GOT3 (cell line): ENCODE results near the gene MYADML2.
"Not testable (repeated sequence)": the region's sequence is repeated elsewhere in the genome, so short reads cannot be mapped to it uniquely, and the experiment has no call there.

ENCODE experiments used
- DNase-seq: peaks from one replicate; lab custom pipeline; 2025; ENCODE audit warnings: mixed read lengths; lab: John Stamatoyannopoulos, UW

Gene MYADML2

DNA sequence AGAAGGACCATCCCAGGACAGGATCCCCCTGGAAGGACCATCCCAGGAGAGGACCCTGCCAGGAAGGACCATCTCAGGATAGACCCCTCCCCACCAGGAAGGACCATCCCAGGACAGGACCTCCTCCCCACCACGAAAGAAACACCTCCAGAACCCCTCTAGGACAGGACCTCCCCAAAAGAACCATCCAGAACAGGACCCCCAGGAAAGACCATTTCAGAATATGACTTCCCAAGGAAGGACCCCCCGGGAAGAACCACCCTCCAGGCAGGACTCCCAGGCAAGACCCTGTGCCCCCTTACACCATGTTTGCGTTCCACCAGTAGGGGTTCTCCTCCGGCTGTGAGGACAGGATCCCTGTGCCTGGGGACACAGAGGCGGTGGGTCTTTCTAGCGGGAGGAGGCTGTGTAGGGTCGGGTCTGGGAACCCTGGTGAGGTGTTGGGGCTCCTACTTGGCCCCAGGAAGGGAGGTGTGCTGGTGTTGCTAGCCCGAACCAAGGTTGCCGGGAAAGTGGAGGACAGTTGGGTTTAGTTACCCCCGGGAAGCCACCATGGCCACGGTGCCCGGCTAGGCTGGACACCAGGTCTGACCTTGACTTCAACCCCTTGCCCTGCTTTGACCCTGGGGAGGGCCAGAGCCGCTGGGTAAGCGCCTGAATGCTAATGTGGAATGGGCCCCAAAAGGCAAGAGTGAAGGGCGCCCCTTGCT, 11.8 kb upstream of the MYADML2 start:
- DNase-seq = no peak

GRCh38 chr17:81957691-81958432, 10.8 kb upstream of the MYADML2 start:
- no peak for DNase-seq

DNA sequence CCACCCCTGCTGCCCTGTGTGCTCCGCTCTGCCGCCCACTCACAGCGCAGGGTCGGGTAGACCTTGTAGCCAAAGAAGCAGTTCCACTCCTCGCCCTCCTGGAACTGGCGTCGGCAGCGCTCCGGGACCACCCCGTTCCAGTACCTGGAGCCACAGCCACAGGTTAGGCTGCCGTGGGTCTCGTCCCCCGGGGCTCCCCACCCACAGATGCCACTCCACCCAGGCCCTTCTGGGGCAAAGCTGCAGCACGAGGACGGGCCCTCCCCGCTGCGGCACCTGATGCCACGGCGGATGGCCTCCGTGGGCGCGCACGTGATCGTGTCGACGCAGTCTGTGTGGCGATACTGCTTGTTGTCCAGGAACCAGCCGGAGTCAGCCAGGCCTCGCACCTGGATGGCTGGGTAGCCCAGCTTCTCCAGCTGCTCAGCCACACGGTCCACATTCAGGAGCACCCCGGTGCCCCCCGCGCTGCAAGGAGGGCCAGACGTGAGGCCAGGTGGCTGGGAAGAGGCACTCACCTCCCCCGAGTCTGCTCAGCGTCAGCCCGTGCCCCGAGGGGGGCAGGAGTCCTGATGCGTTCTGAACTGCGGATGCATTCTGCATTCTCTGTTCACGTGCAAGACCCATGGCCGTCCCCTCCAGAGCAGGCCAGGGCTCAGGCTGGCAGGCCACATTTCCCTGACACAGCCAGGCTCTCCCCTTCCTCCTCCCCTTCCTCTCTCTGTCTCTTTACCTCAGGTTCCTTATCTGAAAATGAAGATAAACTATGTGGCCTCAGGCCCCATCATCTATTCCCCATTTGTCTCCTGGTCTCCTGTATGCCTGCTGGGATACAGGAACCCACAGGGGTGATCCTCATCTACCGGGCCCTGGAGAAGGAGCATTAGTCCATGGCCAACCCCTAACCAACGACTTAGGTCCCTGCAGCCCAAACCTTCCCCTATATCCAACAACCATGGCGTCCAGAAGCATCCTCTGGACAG, 9.9 kb upstream of the MYADML2 start:
- no peak for DNase-seq

- no peak for DNase-seq
Observed at GRCh38 chr17:81955756-81956544, 8.9 kb upstream of the MYADML2 start.

DNA sequence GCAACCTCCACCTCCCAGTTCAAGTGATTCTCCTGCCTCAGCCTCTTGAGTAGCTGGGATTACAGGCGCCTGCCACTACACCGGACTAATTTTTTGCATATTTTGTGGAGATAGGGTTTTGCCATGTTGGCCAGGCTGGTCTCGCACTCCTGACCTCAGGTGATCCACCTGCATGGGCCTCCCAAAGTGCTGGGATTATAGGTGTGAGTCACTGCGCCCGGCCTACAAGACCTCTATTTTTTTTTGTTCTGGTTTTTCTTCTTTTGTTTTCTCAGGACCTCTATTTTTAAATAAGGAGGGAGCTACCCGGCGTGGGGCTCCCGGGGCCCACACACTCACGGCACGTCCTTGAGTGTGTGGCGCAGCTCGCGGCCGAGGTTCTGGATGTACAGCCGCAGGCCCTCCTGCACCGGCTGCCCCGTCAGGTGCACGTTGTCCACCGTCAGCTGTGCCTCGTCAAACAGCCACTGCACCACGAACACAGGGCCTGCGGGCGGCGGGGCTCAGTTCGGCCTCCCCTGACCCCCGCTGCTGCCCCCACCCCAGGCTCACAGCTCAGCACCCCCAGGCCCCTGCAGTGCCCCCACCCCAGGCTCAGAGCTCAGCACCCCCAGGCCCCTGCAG, 8.1 kb upstream of the MYADML2 start:
- no peak for DNase-seq

- DNase-seq = no peak
Observed at GRCh38 chr17:81954131-81955057, 7.4 kb upstream of the MYADML2 start.

DNA sequence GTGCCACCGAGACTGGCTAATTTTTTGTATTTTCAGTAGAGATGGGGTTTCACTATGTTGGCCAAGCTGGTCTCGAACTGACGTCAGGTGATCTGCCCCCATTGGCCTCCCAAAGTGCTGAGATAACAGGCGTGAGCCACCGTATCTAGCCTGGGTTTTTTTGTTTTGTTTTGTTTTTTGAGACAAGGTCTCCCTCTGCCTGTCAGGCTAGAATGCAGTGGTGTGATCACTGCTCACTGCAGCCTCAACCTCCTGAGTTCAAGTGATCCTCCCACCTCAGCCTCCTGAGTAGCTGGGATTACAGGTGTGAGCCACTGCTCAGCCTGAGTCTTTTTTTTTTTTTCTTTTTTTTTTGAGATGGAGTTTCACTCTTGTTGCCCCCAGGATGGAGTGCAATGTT, 6.4 kb upstream of the MYADML2 start:
- DNase-seq = not testable (repeated sequence)

DNA sequence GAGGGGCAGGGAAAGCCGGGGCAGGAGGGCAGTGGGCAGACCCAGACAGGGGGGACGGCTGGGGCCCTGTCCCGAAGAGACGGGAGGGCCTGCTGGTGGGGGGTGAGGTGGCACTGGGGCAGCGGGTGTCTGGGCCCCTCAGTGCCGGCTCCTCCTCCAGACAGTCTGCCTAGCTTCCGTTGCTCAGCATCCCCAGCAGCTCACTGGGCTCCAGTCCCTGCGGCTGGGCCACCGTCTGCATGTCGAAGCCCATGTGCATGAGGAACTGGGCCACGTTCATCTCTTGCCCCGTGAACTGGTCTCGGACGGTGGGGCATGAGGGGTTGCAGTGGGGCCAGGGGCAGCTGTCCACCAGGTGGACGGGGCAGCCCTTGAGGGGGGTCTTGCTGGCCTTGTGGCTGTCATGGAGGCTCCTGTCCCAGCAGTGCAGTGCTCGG, 5.8 kb upstream of the MYADML2 start:
- DNase-seq = no peak

DNA sequence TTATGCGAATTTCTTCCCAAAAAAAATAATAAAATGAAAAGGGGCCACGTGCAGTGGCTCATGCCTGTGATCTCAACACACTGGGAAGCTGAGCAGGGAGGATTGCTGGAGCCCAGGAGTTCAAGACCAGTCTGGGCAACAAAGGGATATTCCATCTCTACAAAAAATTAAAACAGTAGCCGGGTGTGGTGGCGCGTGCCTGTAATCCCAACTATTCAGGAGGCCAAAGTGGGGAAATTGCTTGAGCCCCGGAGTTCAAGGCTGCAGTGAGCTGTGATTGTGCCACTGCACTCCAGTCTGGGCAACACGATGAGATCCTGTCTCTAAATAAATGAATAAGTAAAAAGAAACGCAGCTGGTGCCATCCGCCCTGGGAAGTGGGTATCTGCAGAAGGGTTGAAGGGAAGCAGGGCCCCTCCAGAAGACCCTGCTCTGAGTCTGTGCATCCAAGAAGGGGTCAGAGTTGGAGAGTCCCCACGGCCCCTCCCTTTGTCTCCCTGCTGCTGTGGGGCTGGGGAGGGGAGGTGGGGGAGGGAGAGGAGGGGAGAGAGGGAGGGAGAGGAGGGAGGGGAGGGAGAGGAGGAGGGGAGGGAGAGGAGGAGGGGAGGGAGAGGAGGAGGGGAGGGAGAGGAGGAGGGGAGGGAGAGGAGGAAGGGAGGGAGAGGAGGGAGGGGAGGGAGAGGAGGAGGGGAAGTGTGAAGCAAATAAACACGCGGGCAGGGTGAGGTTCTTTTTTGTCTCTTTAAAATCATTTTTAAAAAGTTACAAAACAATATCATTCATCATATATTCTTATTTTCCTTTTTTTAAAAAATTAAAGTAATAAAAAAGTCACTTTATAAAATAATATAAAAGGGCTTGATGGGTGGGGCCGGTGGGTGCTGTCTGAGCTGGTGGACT, 5.0 kb upstream of the MYADML2 start:
- no peak for DNase-seq

- no peak for DNase-seq
Observed at GRCh38 chr17:81950501-81950900, 3.5 kb upstream of the MYADML2 start.

DNA sequence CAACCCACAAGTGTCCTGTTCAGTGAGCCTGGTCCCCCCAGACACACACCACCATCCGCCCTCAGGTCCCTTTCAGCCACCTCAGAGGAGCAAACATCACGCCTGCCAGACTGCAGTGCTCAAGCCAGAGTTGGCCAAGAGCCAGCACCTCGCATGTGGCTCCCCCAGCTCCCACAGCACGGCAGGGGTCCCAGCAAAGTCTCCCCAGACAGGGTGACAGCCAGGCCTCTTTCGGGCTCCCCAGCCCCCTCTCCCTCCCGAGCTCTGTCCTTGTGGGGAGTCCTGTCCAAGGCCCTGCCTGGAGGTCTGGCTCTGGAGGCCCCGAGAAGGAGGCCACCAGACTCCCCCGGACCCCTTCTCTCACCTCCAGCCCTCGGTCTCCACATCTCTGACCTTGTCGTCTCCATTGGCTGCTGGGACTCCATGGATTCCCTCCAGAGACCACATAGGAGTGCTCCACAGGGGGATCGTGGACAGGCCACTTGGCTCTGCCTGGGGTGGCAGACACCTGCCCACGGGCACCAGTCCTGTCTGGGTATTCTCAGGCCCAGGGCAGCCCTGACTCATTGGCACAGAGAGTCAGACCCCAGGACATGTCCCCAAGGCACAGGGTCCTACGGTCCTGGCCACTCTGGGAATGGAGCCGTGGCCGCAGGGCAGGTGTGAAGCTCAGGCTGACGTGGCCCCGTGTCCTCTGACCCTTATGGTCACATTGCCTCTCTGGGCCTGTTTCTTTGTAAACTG, 1.8 kb upstream of the MYADML2 start:
- DNase-seq = no peak

GRCh38 chr17:81944858-81945257, 2.2 kb downstream of the MYADML2 start:
- no peak for DNase-seq

GRCh38 chr17:81942167-81942553, 4.9 kb downstream of the MYADML2 start:
- DNase-seq = no peak

- no peak for DNase-seq
Observed at GRCh38 chr17:81941484-81942166, 5.4 kb downstream of the MYADML2 start.

- no peak for DNase-seq
Observed at GRCh38 chr17:81940538-81941483, 6.2 kb downstream of the MYADML2 start.

DNA sequence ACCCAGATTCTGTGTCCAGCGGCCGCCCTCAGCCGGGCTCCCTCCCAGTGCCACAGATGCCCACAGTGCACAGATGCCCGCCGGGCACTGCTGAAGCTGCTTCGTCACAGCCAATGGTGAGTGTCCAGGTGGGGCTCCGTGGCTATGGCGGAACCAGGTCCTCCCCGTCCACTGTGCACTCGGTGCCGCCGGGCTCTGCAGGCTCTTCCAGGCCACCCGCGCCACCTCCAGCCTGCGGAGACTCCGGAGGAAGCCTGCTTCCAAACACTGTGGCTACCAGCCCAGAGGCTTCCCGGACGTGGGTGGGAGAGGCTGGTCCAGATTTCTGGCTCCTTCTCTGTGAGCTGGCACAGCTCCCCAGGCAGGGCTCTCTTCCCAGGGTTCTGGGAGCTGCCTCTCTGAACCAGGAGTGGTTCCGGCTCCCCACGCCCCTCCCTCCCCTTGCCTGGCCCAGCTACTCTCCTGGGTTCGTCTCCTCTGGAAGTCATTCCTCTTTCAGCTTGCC, 7.1 kb downstream of the MYADML2 start:
- no peak for DNase-seq
